GM12875 (cell line): ENCODE data around the gene APBA2.

ENCODE experiments used
- H3K4me3 ChIP-seq: one replicate; pipeline ENCODE4 v1.5.1; 2011; ENCODE audit warnings: low read depth, low read length, control low read depth
- TF ChIP-seq, protein P1 (sequence below): IDR thresholded peaks from 2 replicates; pipeline ENCODE4 v1.5.1; 2011; ENCODE audit warnings: low read depth, mild to moderate bottlenecking, control low read depth, inconsistent platforms, low read length, moderate library complexity, borderline replicate concordance; ENCODE audit not compliant: insufficient read depth

APBA2 gene

GRCh38 chr15:28936081-28936480 lies 50.3 kb downstream of the APBA2 start:
- H3K4me3 ChIP-seq: no peak overlapping the region
- TF ChIP-seq, protein P1, sequence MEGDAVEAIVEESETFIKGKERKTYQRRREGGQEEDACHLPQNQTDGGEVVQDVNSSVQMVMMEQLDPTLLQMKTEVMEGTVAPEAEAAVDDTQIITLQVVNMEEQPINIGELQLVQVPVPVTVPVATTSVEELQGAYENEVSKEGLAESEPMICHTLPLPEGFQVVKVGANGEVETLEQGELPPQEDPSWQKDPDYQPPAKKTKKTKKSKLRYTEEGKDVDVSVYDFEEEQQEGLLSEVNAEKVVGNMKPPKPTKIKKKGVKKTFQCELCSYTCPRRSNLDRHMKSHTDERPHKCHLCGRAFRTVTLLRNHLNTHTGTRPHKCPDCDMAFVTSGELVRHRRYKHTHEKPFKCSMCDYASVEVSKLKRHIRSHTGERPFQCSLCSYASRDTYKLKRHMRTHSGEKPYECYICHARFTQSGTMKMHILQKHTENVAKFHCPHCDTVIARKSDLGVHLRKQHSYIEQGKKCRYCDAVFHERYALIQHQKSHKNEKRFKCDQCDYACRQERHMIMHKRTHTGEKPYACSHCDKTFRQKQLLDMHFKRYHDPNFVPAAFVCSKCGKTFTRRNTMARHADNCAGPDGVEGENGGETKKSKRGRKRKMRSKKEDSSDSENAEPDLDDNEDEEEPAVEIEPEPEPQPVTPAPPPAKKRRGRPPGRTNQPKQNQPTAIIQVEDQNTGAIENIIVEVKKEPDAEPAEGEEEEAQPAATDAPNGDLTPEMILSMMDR: no peak

DNA sequence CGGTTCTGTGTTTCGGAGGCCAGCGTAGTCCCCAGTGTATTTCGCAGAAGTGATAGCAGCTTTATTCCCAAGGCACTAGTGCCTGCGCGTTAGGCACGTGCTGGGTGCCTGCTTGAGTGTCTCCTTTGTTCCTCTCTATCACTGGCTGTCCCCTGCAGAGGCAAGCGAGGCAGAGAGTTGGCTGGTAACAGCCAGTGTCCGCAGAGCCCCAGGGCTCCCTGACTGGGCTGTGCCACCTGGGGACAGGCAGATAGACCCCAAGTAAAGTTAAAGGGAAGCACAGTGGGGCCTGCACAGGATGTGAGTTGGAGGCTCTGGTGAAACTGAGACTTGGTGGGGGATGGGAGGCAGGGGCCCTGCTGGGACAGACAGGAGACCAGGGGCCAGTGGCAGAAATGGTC lies 50.7 kb downstream of the APBA2 start:
- TF ChIP-seq, protein P1: no peak
- no peak overlapping the region for H3K4me3 ChIP-seq

DNA sequence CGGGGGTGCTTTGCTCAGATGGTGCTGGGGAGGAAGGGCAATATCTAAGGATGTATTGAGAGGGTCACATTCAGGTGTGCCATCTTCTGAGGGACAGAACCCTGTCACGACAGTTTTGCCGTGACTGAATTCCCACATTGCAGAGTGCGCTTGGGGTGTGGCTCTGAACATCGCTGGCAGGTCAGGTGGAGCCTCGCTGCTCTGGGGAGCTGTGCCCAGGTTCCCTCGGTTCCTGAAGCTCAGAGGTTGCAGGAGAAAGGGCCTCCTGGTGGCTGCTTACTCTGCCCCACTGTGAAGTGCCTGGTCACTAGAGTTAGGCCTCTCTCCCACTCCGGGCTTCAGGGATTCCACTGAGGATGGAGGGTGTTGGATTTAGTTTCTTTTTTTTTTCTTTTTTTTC lies 51.5 kb downstream of the APBA2 start:
- no peak overlapping the region for H3K4me3 ChIP-seq
- TF ChIP-seq, protein P1: no peak

- TF ChIP-seq, protein P1: no peak
These were observed 56.3 kb downstream of the APBA2 start for GRCh38 chr15:28942046-28942445.

GRCh38 chr15:28942571-28942970 lies 56.8 kb downstream of the APBA2 start:
- TF ChIP-seq, protein P1: no peak
- no peak overlapping the region for H3K4me3 ChIP-seq

More at GRCh38 chr15:28942046-28942445, 56.3 kb downstream of the APBA2 start:
- no peak overlapping the region for H3K4me3 ChIP-seq

DNA sequence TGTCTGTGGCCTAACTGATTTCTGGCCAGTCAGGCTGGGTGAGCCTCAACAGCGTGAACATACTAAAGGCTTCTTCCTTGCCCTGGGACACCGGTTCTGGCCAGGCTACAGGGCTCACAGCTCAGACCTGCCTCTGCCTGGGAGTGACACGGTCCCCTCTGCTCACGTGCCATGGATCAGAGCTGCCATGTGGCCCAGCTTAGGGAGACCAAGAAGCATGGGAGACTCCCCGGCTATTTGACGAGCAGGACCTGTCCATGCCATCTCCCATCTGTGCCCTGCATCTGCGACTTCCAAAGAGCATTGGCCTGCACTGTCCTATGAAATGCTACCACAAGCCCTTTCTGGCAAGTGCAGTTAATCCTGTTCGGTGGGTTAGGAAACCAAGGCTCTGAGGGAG lies 57.4 kb downstream of the APBA2 start:
- TF ChIP-seq, protein P1: no peak
- H3K4me3 ChIP-seq: no peak overlapping the region

- TF ChIP-seq, protein P1: no peak
These were observed 57.9 kb downstream of the APBA2 start for GRCh38 chr15:28943611-28944230.

More at GRCh38 chr15:28943611-28944230, 57.9 kb downstream of the APBA2 start:
- no peak overlapping the region for H3K4me3 ChIP-seq
